ENCODE results near the gene RHPN2.
A peak's percentile ranks its signal among the peaks of the same experiment; 100 is the strongest.
"Not testable (repeated sequence)": the region's sequence is repeated elsewhere in the genome, so short reads cannot be mapped to it uniquely, and the experiment has no call there.

RHPN2 gene

DNA sequence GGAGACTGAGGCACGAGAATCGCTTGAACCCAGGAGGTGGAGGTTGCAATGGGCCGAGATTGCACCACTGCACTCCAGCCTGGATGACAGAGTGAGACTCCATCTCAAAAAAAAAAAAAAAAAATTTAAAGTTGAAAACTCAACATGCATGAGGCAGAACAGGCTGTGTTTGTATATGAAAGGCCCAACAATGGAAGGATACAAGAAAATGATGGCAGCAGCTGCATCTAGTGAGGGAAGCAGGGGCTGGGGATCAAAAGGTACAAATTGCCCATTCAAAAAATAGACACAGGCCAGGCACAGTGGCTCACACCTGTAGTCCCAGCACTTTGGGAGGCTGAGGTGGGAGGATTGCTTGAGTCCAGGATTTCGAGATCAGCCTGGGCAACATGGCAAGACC, 86.9 kb downstream of the RHPN2 start:
- DNase-seq (ENCODE audit: low read depth, low spot score), result not testable (repeated sequence)

- no peak for DNase-seq (ENCODE audit: low read depth, low spot score)
These were observed 87.4 kb downstream of the RHPN2 start for GRCh38 chr19:32977280-32977679.

- peak; percentile 35 for DNase-seq (ENCODE audit: low read depth, low spot score)
These were observed 88.4 kb downstream of the RHPN2 start for GRCh38 chr19:32976223-32976805.

DNA sequence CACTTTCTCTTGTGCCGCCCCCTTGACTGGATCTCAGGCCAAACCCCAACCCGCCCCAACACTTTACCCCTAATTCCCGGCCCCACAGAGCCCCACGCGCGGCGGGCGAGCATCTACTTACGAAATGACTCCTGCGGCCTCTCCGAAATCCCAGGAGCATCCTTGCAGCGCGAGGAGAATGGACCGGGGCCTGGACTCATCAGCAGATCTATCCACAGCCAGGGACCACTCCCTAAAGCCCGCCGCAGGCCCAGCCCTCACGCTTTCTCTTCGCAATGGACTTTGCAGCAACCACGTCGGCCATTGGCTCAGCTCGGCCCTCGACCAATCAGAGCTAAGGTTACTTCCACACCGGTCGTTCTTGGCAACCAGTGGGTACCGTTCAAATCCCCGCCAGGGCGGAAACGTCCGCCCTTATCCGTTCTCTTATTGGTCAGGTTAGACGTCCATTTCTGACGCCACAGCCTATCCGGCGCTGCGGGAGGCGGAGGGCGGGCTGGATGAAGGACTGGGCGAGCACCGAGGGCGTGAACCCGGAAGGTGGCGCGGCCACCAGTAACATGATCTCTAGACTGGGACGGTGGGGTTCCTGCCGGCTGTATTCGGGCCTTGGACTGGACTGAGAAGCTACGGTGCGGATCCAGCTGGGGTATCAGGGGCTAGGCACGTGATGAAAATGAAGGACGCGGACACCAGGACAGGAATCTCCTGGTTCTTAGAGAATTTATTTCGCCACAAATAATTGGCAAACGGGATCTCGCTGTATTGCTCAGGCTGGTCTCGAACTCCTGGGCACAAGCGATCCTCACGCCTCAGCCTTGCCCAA, 92.8 kb downstream of the RHPN2 start, which contains the start of the genes CEP89 and FAAP24:
CEP89 (minus strand) TSS at position 244 of the 826 bp plus-strand sequence; CDS start at position 160, 84 bp downstream.
FAAP24 (plus strand) TSS at position 528 of the 826 bp plus-strand sequence. CDS start 955 bp downstream, outside the sequence.
- DNase-seq (ENCODE audit: low read depth, low spot score), result peak; percentile 94

DNA sequence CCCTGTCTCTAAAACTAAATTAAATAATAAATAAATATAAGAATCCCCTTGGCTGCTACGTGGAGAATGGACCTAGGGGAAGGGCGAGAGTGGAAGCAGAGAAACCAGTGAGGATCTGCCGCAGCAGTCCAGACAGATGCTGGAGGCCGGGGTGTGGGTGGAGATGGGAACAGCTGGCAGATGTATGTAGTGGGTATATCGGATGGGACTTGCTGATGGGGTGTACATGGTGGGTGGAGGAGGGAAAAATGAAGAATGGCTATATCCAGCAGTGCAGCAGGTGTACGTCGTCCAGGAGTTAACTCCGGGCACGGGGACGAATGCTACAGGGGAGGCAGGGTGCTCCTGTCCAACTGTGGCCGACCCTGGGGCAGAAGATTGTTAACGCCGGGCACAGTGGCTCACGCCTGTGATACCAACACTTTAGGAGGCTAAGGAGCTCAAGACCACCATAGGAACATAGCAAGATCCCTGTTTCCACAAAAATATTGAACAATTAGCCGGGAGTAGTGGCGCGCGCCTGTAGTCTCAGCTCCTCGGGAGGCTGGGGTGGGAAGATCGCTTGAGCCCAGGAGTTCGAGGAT, 93.6 kb downstream of the RHPN2 start:
- no peak for DNase-seq (ENCODE audit: low read depth, low spot score)

- no peak for DNase-seq (ENCODE audit: low read depth, low spot score)
These were observed 95.1 kb downstream of the RHPN2 start for GRCh38 chr19:32969549-32969948.

- DNase-seq (ENCODE audit: low read depth, low spot score), result no peak
These were observed 97.9 kb downstream of the RHPN2 start for GRCh38 chr19:32966750-32967149.

GRCh38 chr19:32945260-32945659, 119.4 kb downstream of the RHPN2 start:
- DNase-seq (ENCODE audit: low read depth, low spot score), result no peak

DNA sequence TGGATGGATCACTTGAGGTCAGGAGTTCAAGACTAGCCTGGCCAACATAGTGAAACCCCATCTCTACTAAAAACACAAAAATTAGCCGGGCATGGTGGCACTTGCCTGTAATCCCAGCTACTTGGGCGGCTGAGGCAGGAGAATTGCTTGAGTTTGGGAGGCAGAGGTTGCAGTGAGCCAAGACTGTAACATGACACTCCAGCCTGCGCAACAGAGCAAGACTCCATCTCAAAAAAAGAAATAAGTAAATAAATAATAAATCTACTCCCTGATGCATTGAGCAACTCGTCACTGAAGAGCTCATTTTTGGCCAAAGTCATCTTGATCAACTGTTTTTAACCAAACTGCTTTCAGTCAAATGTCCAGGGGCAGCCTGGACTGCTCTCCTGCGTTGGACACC, 123.4 kb downstream of the RHPN2 start:
- not testable (repeated sequence) for DNase-seq (ENCODE audit: low read depth, low spot score)

GRCh38 chr19:32936065-32936464, 128.6 kb downstream of the RHPN2 start:
- no peak for DNase-seq (ENCODE audit: low read depth, low spot score)

DNA sequence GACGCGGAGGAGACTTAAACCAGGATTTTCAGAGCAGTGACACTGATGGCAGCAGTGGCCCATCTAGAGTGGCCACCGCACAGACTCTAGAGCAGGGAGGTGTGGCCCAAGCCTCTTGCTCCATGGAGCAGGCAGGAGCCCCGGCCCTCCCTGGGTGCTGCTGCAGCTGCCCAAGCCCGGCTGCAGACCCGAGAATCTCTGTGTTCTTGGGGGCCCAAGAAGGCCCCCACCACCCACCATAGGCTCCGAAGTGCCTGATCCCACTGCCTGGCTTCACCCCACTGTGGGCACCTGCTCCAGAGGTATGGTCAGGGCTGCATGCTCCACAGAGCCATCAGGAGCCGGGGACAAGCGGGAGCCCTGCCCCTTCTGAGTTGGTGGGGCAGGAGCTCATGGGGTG, 129.1 kb downstream of the RHPN2 start:
- DNase-seq (ENCODE audit: low read depth, low spot score), result no peak

GRCh38 chr19:32933571-32933970, 131.1 kb downstream of the RHPN2 start:
- no peak for DNase-seq (ENCODE audit: low read depth, low spot score)

- DNase-seq (ENCODE audit: low read depth, low spot score), result no peak
These were observed 134.1 kb downstream of the RHPN2 start for GRCh38 chr19:32930567-32930966.

DNA sequence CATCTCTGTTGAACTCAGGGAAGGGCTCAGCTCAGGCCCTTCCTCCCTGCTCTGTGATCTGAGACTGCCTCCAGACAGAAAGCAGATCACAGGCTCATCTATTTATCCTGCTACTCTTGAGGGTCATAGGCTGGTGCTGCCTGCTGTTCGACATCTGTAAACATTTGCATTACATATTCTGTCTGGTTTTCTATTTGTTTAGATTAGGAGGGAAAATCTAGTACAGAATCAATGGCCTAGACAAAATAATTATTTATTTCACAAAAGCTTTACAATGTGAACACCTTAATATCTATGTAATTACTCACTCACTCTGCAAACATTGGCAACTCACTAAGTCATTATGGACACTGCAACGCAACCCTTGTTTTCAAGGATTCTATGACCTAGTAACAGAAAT, 135.9 kb downstream of the RHPN2 start:
- no peak for DNase-seq (ENCODE audit: low read depth, low spot score)

Measured in activated naive CD8-positive, alpha-beta T cell treated with anti-CD3 and anti-CD28 coated beads, Interleukin-2, amount 50 U/mL, for 16 hours (primary cell).